HFFc6 (cell line): ENCODE results near the gene CHTOP. TPM values are rescaled to one million over a fixed set of nuclear protein-coding genes. Genes with fewer than 3 reads are reported as not detected.

Experiments
- DNase-seq: peaks from one replicate; pipeline ENCODE4 v3.0.0-alpha.2; 2018
- H3K27ac Mint-ChIP-seq: 2 replicates; pipeline ENCODE4 v1.8.0; 2020; ENCODE audit warnings: mild to moderate bottlenecking, mixed read lengths
- H3K27me3 Mint-ChIP-seq: 2 replicates; pipeline ENCODE4 v1.8.0; 2021; ENCODE audit warnings: mild to moderate bottlenecking, moderate library complexity, mixed read lengths; ENCODE audit not compliant: insufficient read depth
- H3K36me3 Mint-ChIP-seq: 2 replicates; pipeline ENCODE4 v1.8.0; 2021; ENCODE audit warnings: low read depth, mixed read lengths
- H3K4me1 Mint-ChIP-seq: 2 replicates; pipeline ENCODE4 v1.8.0; 2020; ENCODE audit warnings: low read depth, mixed read lengths
- H3K4me3 Mint-ChIP-seq: 2 replicates; pipeline ENCODE4 v1.8.0; 2020; ENCODE audit warnings: mild to moderate bottlenecking, moderate library complexity, mixed read lengths
- H3K9me3 Mint-ChIP-seq: 2 replicates; pipeline ENCODE4 v1.8.0; 2020; ENCODE audit warnings: mild to moderate bottlenecking, mixed read lengths
- total RNA-seq, 6 experiments: library from RNA; stranded (reverse); fragmentation: NEBNext Ultra II Directional; extraction: Animal tissue kit (Norgen Biotek cat#: 25700); gene quantifications; 2 replicates in 1 of 6; 3 replicates in 5 of 6; pipeline ENCODE4 v1.2.3, GENCODE V29; 2021
- TF ChIP-seq, protein P1 (sequence below): fragments of 200-600 bp; sonication (generic); IDR thresholded peaks from 2 replicates; pipeline ENCODE4 v1.5.0; 2021; ENCODE audit warnings: antibody characterized with exemption, mild to moderate bottlenecking

CHTOP gene
- total RNA-seq, 6 experiments from 2014 or later, result 48.1 to 57.9 (median 53.9) TPM

DNA sequence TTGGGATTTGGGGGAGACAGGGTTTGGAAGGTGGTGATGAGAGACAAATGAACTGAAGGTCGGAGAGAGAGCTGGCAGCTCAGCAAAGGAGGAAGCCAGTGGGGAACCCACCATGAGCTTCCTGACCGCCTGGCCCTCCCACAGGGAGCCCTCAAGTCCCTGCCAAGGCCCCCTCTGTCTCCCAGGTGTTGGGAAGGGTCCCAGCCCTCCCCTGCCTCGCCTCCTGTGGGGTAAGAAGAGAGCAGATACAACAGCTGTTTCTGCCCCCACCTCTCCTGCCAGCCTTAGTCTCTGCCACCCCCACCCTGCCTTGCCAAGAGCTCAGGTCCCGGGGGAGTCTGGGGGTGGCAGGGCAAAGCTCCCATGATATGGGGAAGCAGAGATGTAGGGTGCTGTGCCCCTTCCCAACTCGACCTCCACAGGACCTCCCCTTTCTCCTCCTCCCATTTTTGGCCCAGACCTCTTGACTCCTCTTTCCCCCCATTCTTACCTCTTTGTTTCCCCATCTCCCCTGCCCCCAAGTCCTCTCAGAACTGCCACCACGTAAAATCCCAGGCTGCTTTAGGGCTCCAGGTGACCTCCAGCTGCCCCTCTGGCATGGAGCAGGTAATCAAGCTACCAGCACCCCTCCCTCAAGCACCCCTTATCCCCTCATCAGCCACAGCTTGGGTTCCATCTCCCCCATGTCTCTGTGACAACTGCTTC lies 5.1 kb upstream of the CHTOP start:
- no peak overlapping the region for H3K4me3 Mint-ChIP-seq
- no peak overlapping the region; the same call in 1 of the 2 replicates for H3K27ac Mint-ChIP-seq
- peaks cover 40% of the 10 kb centered on the region for H3K36me3 Mint-ChIP-seq
- TF ChIP-seq, protein P1, sequence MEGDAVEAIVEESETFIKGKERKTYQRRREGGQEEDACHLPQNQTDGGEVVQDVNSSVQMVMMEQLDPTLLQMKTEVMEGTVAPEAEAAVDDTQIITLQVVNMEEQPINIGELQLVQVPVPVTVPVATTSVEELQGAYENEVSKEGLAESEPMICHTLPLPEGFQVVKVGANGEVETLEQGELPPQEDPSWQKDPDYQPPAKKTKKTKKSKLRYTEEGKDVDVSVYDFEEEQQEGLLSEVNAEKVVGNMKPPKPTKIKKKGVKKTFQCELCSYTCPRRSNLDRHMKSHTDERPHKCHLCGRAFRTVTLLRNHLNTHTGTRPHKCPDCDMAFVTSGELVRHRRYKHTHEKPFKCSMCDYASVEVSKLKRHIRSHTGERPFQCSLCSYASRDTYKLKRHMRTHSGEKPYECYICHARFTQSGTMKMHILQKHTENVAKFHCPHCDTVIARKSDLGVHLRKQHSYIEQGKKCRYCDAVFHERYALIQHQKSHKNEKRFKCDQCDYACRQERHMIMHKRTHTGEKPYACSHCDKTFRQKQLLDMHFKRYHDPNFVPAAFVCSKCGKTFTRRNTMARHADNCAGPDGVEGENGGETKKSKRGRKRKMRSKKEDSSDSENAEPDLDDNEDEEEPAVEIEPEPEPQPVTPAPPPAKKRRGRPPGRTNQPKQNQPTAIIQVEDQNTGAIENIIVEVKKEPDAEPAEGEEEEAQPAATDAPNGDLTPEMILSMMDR, result no peak
- H3K9me3 Mint-ChIP-seq, result peaks cover 4% of the 10 kb centered on the region; the same call in 1 of the 2 replicates
- DNase-seq, result no peak
- peaks cover 77% of the 10 kb centered on the region for H3K4me1 Mint-ChIP-seq
- H3K27me3 Mint-ChIP-seq, result peaks cover 6% of the 10 kb centered on the region

DNA sequence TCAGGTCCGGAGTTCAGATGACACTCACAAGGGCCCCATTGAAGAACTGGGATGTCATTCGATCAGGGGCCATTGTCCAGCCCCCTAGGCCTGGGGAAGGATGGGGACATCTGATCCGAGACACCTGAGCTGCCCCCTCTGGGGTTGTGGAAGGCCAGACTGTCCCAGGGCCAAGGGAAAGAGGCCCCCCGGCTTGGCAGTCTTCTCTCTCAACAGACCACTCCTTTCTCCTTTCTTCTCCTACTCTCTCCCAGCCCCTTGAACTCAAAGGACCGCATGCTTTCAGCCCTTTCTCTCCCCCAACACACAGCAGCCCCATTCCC lies 4.6 kb upstream of the CHTOP start:
- DNase-seq, result no peak
- no peak overlapping the region for H3K4me3 Mint-ChIP-seq
- peaks cover 40% of the 10 kb centered on the region for H3K36me3 Mint-ChIP-seq
- TF ChIP-seq, protein P1, result no peak
- H3K4me1 Mint-ChIP-seq, result peaks cover 72% of the 10 kb centered on the region
- no peak overlapping the region for H3K27ac Mint-ChIP-seq
- H3K27me3 Mint-ChIP-seq, result peaks cover 6% of the 10 kb centered on the region
- H3K9me3 Mint-ChIP-seq, result peaks cover 4% of the 10 kb centered on the region; the same call in 1 of the 2 replicates

DNA sequence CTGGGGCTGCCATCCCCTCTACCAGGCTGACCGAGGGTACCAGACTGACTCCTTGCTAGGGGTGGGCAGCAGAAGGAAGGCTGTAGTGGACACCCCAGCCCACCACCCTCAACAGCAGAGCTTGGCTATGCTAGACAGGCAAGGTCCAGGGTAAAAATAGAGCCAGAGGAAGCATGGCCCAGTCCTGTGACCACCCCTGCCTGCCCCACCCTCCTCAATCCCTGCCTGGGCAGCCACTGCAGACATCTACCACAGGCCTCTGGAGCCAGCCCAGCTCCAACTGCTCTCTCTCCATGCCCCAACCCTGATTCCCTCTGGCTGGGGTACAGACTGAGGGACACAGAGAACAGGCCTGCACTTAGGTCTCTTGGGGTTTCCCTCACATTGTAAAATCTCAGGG lies 3.9 kb upstream of the CHTOP start:
- Mint-ChIP-seq H3K4me3 (no peak overlapping the region), H3K27me3 (peaks cover 6% of the 10 kb centered on the region), H3K27ac (peak overlapping the region; percentile 61; the same call in 1 of the 2 replicates), H3K4me1 (peaks cover 66% of the 10 kb centered on the region), H3K36me3 (peaks cover 39% of the 10 kb centered on the region), H3K9me3 (peaks cover 4% of the 10 kb centered on the region; the same call in 1 of the 2 replicates)
- TF ChIP-seq, protein P1, result no peak
- no peak for DNase-seq

DNA sequence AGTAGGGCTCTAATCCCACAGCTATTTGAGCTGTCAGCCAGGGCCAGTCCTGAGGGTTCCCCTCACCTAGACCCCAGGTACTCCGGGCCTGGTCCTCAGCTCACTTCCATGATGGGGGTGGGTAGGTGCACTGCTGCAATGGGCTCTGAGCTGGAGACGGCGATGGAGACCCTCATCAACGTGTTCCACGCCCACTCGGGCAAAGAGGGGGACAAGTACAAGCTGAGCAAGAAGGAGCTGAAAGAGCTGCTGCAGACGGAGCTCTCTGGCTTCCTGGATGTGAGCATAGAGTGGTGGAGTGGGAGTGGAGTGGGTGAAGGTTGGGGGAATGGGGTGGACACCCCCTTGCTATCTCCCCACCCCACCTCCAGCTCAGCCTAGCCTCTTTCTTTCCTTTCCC lies 3.5 kb upstream of the CHTOP start:
- Mint-ChIP-seq H3K27me3 (peaks cover 6% of the 10 kb centered on the region), H3K36me3 (peaks cover 35% of the 10 kb centered on the region), H3K4me1 (peaks cover 61% of the 10 kb centered on the region), H3K27ac (peak overlapping the region; percentile 61; the same call in 1 of the 2 replicates), H3K9me3 (peaks cover 4% of the 10 kb centered on the region; the same call in 1 of the 2 replicates), H3K4me3 (no peak overlapping the region)
- DNase-seq, result no peak
- TF ChIP-seq, protein P1, result no peak

DNA sequence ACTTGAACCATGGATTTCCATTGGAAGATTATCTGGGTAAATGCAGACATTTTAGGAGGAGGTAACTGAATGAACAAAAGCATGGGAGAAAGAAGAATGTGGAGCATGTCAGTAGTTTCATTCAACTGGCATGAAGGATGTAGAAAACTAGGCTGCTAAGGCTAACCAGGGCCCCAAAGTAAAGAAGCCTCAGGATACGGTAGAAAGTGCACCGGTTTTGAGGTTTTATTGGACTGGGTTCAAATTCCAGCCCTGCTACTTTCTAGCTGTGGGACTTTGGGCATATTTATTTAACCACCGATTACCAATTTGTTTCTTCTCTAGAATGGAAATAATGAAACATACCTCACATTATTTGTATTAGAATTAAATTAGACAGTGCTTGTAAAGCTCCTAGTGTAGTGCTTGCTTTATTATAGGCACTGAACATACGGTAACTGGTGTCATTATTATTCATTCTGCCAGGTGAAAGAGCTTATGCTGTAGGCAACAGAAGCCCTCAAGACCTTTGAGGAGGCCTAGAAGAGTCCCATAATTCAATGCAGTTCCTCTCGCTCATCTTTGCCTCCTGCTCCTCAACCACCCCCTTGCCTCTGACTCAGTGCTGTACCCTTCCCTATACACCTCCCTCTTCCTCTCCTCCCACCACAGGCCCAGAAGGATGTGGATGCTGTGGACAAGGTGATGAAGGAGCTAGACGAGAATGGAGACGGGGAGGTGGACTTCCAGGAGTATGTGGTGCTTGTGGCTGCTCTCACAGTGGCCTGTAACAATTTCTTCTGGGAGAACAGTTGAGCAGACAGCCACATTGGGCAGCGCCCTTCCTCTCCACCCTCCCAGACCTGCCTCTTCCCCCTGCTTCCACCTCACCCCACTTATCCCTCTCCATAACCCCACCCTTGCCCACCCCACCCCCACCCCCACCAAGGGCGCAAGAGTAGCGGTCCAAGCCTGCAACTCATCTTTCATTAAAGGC lies 2.5 kb upstream of the CHTOP start:
- H3K9me3 Mint-ChIP-seq, result peaks cover 4% of the 10 kb centered on the region; the same call in 1 of the 2 replicates
- H3K4me3 Mint-ChIP-seq, result peak overlapping the region; percentile 28; the same call in 1 of the 2 replicates
- DNase-seq, result peak; percentile 38
- TF ChIP-seq, protein P1, result no peak
- peaks cover 6% of the 10 kb centered on the region for H3K27me3 Mint-ChIP-seq
- H3K4me1 Mint-ChIP-seq, result peaks cover 52% of the 10 kb centered on the region
- H3K27ac Mint-ChIP-seq, result peak overlapping the region; percentile 39
- H3K36me3 Mint-ChIP-seq, result peaks cover 30% of the 10 kb centered on the region
